Ishikawa (cell line): Measurements from ENCODE around the gene NQO1.
A peak's percentile ranks its signal among the peaks of the same experiment; 100 is the strongest.

Experiments used
- CEBPB ChIP-seq: IDR thresholded peaks from 2 replicates; pipeline ENCODE4 v1.6.1; 2012
- CREB1 ChIP-seq: IDR thresholded peaks from 2 replicates; pipeline ENCODE4 v1.6.1; 2012; ENCODE audit warnings: low read depth
- EGR1 ChIP-seq: IDR thresholded peaks from 2 replicates; pipeline ENCODE4 v1.6.1; 2012
- FOXM1 ChIP-seq: IDR thresholded peaks from 2 replicates; pipeline ENCODE4 v1.6.1; 2012; ENCODE audit warnings: low read depth, borderline replicate concordance
- MAX ChIP-seq: IDR thresholded peaks from 2 replicates; pipeline ENCODE4 v1.6.1; 2012
- NFIC ChIP-seq: IDR thresholded peaks from 2 replicates; pipeline ENCODE4 v1.6.1; 2012
- RAD21 ChIP-seq: IDR thresholded peaks from 2 replicates; pipeline ENCODE4 v1.6.1; 2012; ENCODE audit warnings: low read depth
- REST ChIP-seq: IDR thresholded peaks from 2 replicates; pipeline ENCODE4 v1.6.1; 2012; ENCODE audit warnings: low read depth, mild to moderate bottlenecking
- TCF12 ChIP-seq: IDR thresholded peaks from 2 replicates; pipeline ENCODE4 v1.6.1; 2012; ENCODE audit warnings: low read depth
- TEAD4 ChIP-seq: IDR thresholded peaks from 2 replicates; pipeline ENCODE4 v1.6.1; 2012
- USF1 ChIP-seq: IDR thresholded peaks from 2 replicates; pipeline ENCODE4 v1.6.1; 2012
- YY1 ChIP-seq: IDR thresholded peaks from 2 replicates; pipeline ENCODE4 v1.6.1; 2012; ENCODE audit warnings: low read depth

The NQO1 gene

GRCh38 chr16:69669577-69669976 is 56.8 kb downstream of the NQO1 start:
- TF ChIP-seq USF1 (peak; percentile 35; the same call in 1 of the 2 replicates), YY1 (no peak)

GRCh38 chr16:69663846-69664245 is 62.5 kb downstream of the NQO1 start:
- no peak for TF ChIP-seq RAD21
- TF ChIP-seq CEBPB, result no peak
- TF ChIP-seq CREB1, result no peak
- TF ChIP-seq FOXM1, result no peak
- no peak for TF ChIP-seq YY1
- no peak for TF ChIP-seq TCF12
- TF ChIP-seq REST, result no peak

- no peak for TF ChIP-seq TCF12
- no peak for TF ChIP-seq EGR1
These were observed 63.5 kb downstream of the NQO1 start for GRCh38 chr16:69662901-69663300.

GRCh38 chr16:69660166-69660565 is 66.2 kb downstream of the NQO1 start:
- TF ChIP-seq NFIC, result no peak
- TF ChIP-seq CREB1, result no peak
- no peak for TF ChIP-seq REST
- TF ChIP-seq TEAD4, result no peak
- TF ChIP-seq FOXM1, result no peak
- no peak for TF ChIP-seq RAD21
- TF ChIP-seq MAX, result no peak
